Thyroid gland (tissue), 4 donors: ENCODE measurements around the gene CGB7.

ENCODE experiments used
- POLR2A ChIP-seq, 2 donors: fragments of 450-650 bp; IDR thresholded peaks; one replicate each; pipeline ENCODE4 v1.6.1; 2017; ENCODE audit warnings: antibody characterized with exemption in 2 of 2, mild to moderate bottlenecking in 2 of 2, moderate library complexity in 1 of 2
- TF ChIP-seq, protein P1 (sequence below), 6 experiments: fragments of 200-600 bp in 3 of 6; fragments of 450-650 bp in 3 of 6; sonication (generic) in 3 of 6; IDR thresholded peaks; one replicate each; pipeline ENCODE4 v1.5.1; 2016 to 2019; ENCODE audit warnings: antibody characterized with exemption in 6 of 6, mild to moderate bottlenecking in 2 of 6, inconsistent platforms in 1 of 6, moderate library complexity in 1 of 6

GRCh38 chr19:49073514-49074378 is 16.2 kb upstream of the CGB7 start:
- no peak for TF ChIP-seq POLR2A (IDR thresholded peaks at IDR 0.05)
- TF ChIP-seq, protein P1, sequence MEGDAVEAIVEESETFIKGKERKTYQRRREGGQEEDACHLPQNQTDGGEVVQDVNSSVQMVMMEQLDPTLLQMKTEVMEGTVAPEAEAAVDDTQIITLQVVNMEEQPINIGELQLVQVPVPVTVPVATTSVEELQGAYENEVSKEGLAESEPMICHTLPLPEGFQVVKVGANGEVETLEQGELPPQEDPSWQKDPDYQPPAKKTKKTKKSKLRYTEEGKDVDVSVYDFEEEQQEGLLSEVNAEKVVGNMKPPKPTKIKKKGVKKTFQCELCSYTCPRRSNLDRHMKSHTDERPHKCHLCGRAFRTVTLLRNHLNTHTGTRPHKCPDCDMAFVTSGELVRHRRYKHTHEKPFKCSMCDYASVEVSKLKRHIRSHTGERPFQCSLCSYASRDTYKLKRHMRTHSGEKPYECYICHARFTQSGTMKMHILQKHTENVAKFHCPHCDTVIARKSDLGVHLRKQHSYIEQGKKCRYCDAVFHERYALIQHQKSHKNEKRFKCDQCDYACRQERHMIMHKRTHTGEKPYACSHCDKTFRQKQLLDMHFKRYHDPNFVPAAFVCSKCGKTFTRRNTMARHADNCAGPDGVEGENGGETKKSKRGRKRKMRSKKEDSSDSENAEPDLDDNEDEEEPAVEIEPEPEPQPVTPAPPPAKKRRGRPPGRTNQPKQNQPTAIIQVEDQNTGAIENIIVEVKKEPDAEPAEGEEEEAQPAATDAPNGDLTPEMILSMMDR (IDR thresholded peaks at IDR 0.05), result no peak
